ENCODE measurements around the gene HSPB8. TPM values are rescaled to one million over a fixed set of nuclear protein-coding genes. Genes with fewer than 3 reads are reported as not detected.

The HSPB8 gene
- total RNA-seq, 1 donor from 2014 or later, result 44.2 TPM

GRCh38 chr12:119236372-119236771, 57.6 kb downstream of the HSPB8 start:
- no peak for DNase-seq (ENCODE audit: low read depth)

GRCh38 chr12:119239040-119239439, 60.3 kb downstream of the HSPB8 start:
- no peak for DNase-seq (ENCODE audit: low read depth)
- TF ChIP-seq, protein P1, sequence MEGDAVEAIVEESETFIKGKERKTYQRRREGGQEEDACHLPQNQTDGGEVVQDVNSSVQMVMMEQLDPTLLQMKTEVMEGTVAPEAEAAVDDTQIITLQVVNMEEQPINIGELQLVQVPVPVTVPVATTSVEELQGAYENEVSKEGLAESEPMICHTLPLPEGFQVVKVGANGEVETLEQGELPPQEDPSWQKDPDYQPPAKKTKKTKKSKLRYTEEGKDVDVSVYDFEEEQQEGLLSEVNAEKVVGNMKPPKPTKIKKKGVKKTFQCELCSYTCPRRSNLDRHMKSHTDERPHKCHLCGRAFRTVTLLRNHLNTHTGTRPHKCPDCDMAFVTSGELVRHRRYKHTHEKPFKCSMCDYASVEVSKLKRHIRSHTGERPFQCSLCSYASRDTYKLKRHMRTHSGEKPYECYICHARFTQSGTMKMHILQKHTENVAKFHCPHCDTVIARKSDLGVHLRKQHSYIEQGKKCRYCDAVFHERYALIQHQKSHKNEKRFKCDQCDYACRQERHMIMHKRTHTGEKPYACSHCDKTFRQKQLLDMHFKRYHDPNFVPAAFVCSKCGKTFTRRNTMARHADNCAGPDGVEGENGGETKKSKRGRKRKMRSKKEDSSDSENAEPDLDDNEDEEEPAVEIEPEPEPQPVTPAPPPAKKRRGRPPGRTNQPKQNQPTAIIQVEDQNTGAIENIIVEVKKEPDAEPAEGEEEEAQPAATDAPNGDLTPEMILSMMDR (IDR thresholded peaks at IDR 0.05; ENCODE audit: insufficient read depth, low read length, poor library complexity, severe bottlenecking), result no peak

More at GRCh38 chr12:119236372-119236771, 57.6 kb downstream of the HSPB8 start:
- Histone ChIP-seq H3K4me3 (ENCODE audit: low read depth, low read length) (no peak overlapping the region), H3K27me3 (ENCODE audit: control insufficient read depth, insufficient read depth, low read length) (peaks cover 5% of the 10 kb centered on the region), H3K36me3 (ENCODE audit: control insufficient read depth, insufficient read depth, low read length) (no peaks in the 10 kb centered on the region)
- TF ChIP-seq, protein P1 (IDR thresholded peaks at IDR 0.05; ENCODE audit: insufficient read depth, low read length, poor library complexity, severe bottlenecking), result no peak

GRCh38 chr12:119241049-119241448, 62.3 kb downstream of the HSPB8 start:
- Histone ChIP-seq H3K4me3 (ENCODE audit: low read depth, low read length) (no peak overlapping the region), H3K27me3 (ENCODE audit: control insufficient read depth, insufficient read depth, low read length) (no peaks in the 10 kb centered on the region), H3K36me3 (ENCODE audit: control insufficient read depth, insufficient read depth, low read length) (no peaks in the 10 kb centered on the region)
- TF ChIP-seq, protein P1 (IDR thresholded peaks at IDR 0.05; ENCODE audit: insufficient read depth, low read length, poor library complexity, severe bottlenecking), result no peak
- no peak for DNase-seq (ENCODE audit: low read depth)

More at GRCh38 chr12:119239040-119239439, 60.3 kb downstream of the HSPB8 start:
- Histone ChIP-seq H3K4me3 (ENCODE audit: low read depth, low read length) (no peak overlapping the region), H3K27me3 (ENCODE audit: control insufficient read depth, insufficient read depth, low read length) (peaks cover 5% of the 10 kb centered on the region), H3K36me3 (ENCODE audit: control insufficient read depth, insufficient read depth, low read length) (no peaks in the 10 kb centered on the region)

- no peak overlapping the region for H3K4me3 ChIP-seq (ENCODE audit: low read depth, low read length)
- no peaks in the 10 kb centered on the region for H3K27me3 ChIP-seq (ENCODE audit: control insufficient read depth, insufficient read depth, low read length)
- no peaks in the 10 kb centered on the region for H3K36me3 ChIP-seq (ENCODE audit: control insufficient read depth, insufficient read depth, low read length)
- no peak for DNase-seq (ENCODE audit: low read depth)
- TF ChIP-seq, protein P1 (IDR thresholded peaks at IDR 0.05; ENCODE audit: insufficient read depth, low read length, poor library complexity, severe bottlenecking), result no peak
These were observed 62.9 kb downstream of the HSPB8 start for GRCh38 chr12:119241580-119242169.

Other genes with a start within 250 kb of the HSPB8 start
- gene SRRM4, start 197.4 kb upstream of the HSPB8 start, total RNA-seq, result 0.27 and 0.42 TPM in 2 replicates
- 3.1 TPM in 1 of 2 replicates, not detected in the other for gene CCDC60, start 155.8 kb downstream of the HSPB8 start, total RNA-seq